ENCODE measurements around the gene IGSF9B.

IGSF9B gene

DNA sequence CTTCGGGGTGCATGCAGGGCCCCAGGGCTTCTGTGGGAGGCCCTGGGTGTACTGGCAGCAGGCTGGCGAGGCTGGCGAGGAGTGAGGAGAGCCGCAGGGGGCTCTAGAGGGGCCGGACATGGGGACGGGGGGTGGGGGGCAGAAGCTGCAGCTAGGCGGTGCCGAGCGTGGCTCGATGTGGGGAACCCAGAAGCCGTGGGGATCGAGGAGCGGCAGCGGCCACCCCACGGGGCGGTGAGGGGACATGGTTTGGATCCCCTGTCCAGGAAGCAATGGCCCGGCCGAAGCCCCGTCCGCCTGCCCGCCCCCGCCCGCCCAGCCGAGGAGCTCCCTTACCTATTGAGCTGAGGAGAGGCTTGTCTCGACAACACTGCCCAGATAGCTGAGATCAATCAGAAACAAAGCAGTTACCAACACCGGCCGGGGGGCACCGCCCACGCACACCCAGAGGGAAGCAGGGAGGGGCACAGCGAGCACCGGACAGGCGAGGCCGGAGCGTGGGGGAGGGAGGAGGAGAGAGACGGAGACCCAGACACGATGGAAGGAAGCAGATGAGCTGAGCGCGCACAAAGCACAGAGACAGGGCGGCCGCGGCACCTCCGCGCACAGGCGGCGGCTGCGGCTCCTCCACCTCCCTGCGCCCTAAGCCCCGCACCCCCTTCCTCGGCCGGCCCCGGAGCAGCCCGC lies 38.7 kb downstream of the IGSF9B start:
- no peak for DNase-seq

DNA sequence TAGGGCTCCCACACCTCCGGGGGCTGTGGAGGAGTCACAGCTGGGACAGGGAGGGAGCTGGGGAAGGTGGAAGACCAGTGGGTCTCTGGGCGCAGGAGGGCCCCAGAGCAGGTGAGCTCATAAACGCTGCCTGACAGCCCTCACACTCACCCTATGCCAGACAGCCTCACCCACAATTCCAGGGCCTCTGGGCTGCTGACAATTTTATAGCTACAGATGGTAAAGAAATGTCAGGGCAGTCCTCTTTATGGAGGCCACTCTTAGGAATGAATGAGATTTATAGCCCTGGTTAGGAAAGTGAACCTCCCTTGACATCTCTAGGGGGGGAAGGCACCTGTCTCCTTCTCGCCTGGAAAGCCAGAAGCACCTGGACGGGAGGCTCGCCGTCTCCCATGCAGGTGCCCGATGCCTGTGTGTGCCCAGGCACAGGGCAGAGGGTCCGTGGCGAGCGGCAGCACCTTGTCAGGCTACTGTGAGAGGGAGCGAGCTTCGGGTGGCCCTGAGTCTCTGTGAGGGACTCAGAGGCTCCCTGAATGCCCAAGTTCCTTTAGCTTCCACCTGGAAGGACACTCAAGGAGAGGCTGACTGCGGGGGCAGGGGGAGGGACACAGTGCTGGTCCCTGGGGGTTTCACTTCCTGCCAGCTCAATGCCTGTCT lies 39.9 kb downstream of the IGSF9B start:
- DNase-seq: no peak

DNA sequence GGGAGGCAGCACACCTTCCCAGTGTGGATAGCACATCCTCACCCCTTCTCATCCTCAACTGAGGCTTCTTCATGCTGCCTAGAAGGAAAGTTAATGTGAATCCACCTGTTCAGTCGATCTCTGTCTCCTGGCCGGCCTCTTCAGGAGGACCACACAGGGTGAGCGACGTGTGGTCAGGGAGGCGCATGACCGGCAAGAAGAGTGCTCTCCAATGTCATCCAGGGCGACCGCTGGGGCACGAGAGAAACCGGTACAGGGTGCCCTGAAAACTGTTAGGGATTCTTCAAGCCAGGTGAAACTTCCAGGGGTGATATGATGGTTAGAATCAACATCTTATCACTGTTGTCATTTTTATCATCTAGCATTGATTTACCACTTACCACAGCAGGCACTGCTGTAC lies 43.0 kb downstream of the IGSF9B start:
- no peak for DNase-seq

DNA sequence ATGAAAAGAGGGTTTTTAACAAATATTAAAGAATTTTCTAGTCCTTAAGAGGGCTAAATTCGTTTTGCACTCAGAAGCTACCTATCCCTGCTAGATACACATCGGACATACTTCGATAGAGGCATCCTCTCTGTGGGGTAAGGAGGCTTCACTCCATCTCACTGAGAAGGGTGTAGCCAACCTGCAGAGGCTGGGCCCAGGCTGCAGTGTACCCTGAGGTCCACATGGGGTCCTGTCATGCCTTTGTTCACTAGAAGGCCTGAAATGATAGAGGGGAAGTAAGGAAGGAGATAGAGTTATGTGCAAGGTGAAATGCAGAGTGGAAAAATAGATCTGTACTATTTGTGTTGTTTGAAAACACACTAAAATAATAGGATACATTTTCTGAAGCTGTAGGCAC lies 45.6 kb downstream of the IGSF9B start:
- DNase-seq: no peak

- DNase-seq: no peak
These were observed 46.7 kb downstream of the IGSF9B start for GRCh38 chr11:133910101-133910500.

DNA sequence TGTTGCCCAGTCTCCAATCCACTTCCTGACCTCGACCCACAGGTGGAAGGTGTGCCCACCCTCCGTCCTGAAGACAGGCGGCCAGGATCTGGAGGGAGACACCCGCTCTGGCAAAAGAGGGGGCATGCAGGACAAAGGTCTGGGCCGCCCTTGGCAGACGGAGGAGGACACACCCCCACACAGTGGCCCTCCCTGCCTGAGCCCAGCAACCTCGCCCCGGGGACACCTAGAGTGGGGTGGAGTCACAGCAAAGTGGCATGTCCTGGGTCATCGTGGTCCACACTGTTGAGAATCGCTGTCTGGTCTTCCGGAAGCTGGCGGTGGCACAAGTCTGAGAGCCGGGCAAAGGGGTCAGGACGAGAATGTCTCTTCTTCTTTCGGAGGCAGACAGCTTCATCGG lies 47.9 kb downstream of the IGSF9B start:
- DNase-seq: no peak

GRCh38 chr11:133907841-133908241 lies 48.9 kb downstream of the IGSF9B start:
- no peak for DNase-seq

- DNase-seq: no peak
These were observed 49.6 kb downstream of the IGSF9B start for GRCh38 chr11:133907216-133907615.

- no peak for DNase-seq
These were observed 50.0 kb downstream of the IGSF9B start for GRCh38 chr11:133906746-133907145.

- DNase-seq: no peak
These were observed 50.5 kb downstream of the IGSF9B start for GRCh38 chr11:133906241-133906640.

GRCh38 chr11:133905677-133906156 lies 51.1 kb downstream of the IGSF9B start:
- no peak for DNase-seq

- no peak for DNase-seq
These were observed 51.8 kb downstream of the IGSF9B start for GRCh38 chr11:133904818-133905515.

DNA sequence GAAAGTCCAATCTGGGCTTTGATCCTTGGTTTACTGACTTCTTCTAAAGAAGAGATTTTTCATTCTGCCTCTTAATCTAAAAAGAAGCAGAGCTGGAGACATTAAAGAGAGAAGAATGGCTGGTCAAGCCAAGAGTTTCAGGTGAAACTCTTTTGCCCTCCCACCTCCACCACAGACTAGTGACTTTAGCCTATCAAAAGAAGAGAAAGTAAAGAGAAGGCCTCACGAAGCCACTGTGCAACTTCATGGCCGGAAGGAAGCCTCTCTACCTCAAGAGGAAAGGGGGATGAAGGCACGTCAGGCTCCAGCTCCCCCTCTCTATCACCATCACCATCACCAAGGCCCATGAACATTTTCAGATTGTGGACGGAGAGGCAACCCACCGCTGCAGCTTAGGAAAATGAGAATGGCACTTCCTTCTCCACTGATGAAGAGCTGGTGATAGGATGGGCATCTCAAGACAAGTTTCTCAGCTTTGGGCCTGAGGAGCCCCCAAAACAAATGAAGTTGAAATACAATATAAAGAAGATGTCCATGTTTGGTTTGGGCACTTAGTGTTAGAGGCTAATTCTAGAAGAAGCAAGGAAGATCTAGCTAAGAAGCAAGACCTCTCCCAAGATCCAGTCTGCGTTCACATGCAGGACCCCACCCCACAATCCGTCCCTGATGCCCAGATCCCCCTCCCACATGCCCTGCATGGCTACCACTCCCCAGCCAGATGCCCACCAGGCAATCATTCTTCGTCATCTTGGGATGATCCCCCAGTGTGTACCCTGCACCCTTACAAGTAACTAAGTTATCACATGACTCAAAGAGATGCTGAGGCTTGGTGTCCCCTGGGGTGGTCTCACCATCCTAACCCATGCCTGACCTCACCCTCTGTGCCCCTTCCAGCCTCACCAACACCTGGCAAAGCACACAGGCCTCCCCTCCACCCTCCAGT lies 52.6 kb downstream of the IGSF9B start:
- DNase-seq: no peak

- no peak for DNase-seq
These were observed 53.7 kb downstream of the IGSF9B start for GRCh38 chr11:133903056-133903455.

DNA sequence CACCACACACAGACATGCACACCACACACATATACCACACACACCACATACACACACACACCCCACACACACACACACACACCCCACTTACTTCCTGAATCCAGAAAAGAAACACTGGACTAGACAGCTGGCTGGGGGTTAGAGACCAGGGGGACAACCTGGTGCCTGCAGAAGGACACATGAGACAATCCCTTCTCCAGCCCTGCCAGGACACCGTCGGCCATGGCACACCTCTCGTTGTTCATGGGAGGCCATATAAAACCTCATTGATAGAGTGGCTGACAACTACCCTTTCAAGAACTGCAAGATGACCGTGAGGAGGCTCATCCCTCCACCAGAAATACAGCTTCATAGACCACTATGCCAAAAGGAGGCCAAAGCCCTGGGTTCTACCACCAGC lies 54.3 kb downstream of the IGSF9B start:
- DNase-seq: no peak

DNA sequence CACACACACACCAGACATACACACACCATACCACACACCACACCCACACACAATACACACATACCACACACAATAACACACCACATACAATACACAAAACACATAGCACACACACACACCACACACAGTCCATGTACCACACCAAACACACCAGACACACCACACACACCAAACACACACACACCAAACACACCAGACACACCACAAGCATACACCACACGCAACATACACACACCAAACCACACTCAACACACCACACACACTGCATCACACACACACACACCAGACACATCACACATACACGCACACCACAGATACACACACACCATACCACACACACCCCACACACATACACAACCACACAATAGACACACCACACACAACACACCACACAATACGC lies 54.8 kb downstream of the IGSF9B start:
- DNase-seq: no peak

DNA sequence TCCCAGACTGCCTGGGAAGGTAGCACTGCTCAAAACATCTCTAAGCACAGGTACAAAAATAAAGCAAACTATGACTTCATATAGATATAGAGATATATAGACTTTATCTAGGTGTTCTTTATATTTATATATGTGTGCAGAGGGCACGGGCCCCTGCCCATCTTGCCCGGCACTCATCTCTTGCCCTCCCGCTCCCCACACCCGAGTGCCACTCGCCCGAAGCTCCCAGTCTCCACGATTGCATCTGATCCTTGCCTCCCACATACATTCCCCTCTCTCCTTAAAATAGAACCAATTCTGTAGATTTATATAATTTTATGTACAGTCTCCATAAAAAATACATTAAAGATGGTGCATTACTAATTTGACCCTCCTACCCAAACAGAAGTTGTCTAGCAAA lies 55.5 kb downstream of the IGSF9B start:
- no peak for DNase-seq

DNA sequence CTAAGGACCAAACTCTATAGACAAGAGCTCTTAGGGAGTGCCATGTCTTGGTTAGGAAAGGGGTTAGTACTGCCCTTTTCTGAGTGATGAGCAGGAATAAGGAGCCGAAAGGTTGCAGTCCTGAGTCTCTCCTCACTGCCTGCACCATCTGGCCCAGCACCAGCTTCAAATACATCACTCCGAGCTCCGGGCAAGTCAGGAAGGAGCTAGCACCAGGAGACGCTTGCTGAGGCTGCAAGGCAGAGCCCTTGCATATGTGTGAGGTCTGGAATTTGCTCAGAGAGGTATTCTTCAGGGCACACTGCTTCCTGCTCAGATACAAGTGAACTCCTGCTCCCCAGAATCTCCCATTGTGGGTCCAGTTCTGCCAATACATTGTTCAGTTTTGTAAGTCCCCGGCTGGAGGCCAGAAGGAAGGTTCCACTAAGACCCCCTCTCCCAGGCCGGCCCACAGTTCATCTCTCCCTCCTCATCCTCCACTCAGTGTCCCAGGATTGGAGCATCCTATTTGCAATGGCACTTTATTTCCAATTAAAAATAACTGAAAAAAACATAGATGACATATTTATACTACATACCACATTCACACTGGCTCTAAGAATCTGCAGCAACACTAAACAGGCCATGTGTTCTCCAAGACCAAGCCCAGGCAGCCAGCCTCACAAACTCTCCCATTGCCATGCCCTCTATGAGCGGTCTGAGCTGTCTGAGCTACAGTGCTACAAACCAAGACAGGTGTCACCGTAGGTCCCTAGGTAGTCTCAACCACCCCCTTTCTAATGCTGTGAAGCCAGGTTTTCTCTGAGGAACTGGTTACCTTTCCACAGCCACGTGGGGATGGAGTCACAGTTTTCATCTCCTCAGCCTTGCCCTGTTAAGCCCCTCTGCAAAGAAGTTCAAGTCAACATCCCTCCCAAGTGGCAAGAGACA lies 56.3 kb downstream of the IGSF9B start:
- no peak for DNase-seq

GRCh38 chr11:133898770-133899115 lies 58.0 kb downstream of the IGSF9B start:
- no peak for DNase-seq

DNA sequence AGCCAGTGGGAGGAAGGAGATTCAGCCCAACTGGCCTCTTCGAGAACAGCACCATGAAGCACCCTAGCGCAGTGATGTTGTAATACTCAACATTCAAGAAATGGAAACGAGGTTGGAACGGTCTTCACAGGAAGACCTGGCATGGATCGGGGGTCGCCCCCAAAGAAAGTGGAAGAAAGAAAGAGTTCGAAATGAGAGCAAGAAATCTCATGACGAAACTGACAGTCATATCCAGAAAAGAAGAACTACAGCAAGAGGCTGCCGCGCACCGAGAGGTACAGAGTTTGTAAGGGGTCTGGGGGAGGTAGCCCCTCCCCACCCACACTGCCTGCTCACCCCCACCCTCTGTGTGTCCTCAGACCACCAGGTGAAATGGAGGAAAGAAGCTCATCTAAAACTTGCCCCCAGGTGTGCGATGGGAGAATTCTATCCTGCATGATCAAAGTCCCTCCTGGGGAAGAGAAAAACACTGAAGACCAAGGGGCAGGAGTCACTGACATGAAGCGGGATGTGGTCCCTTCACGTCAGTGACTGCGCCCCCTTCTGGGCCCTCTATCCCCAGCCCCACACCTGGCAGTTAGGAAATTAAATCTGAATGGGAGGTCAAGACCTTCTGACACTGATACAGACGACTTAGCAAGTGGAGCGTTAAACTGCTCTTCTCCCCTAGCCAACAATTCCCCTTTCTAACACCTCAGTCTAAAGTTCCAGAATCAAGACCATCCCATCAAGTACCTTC lies 58.6 kb downstream of the IGSF9B start:
- DNase-seq: no peak

- DNase-seq: no peak
These were observed 59.5 kb downstream of the IGSF9B start for GRCh38 chr11:133897331-133897650.

Measured in NCI-H2107 (cell line).